HG02798 (cell line): ENCODE results near the gene GRB2.
"Not testable (repeated sequence)": the region's sequence is repeated elsewhere in the genome, so short reads cannot be mapped to it uniquely, and the experiment has no call there.

Experiments
- ATAC-seq: cut with Tn5 transposase; IDR thresholded peaks from one replicate; pipeline ENCODE4 v1.9.1; 2021; ENCODE audit warnings: mild to moderate bottlenecking; ENCODE audit not compliant: unreplicated experiment, poor library complexity

Gene GRB2

DNA sequence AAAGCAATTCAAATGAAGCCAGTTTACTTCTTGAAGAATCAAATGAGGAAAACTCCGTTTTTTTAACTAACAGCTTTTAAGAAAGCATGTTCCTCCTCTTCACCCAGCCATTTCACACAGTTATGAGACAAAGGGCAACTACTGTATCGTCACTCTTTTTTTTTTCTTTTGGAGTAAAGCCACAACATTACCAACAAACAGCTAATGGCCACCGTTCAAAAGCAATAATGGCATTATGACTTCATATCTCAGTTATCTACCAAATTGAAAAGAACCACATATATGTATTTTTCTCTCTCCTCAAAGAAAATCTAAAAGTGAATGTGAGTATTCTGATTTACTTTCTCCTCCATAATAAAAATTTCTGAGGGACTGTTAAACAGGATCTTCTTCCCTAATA lies 14.5 kb downstream of the GRB2 start:
- no peak for ATAC-seq

DNA sequence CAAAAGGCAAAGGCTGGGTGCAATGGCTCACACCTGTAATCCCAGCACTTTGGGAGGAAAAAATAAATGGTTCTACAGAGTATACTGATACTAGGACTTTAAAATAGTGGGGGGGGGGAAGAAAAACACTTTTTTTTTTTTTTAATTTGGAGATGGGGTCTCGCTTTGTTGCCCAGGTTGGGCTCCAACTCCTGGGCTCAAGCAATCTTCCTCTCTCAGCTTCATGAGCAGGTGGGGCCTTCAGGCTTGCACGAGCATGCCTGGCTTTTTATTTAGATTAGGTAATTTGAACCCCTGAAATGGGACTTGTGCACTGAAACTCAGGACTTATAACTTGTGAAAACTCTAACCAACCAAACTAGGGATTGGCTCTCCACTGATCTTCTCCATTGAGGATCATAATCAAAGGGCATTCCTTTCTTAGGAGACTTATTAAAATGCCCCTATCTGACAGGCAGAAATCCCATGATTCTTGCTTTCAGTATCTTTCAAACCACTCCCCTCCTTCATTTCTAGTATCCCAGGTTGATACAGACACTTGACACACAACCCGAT lies 16.9 kb downstream of the GRB2 start:
- ATAC-seq: no peak

GRCh38 chr17:75387771-75388170 lies 17.7 kb downstream of the GRB2 start:
- ATAC-seq: no peak

DNA sequence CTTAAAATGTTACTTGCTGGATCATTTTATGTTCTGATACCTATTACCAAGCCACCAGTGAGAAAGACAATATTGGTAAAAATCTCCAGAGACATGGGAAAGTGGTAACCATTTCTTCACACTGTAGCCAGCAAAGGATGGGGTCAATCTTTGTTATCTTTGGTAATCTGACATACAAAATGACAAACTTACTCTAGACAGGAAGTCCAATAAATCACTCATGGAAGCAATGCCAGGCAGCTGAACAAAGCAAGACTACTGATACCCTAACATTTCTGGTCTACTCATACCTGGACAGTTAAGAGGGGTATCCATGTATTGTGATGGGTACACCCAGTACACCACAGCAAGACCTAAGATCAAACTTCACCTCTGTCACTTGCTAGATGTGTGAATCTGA lies 19.0 kb downstream of the GRB2 start:
- ATAC-seq: no peak

DNA sequence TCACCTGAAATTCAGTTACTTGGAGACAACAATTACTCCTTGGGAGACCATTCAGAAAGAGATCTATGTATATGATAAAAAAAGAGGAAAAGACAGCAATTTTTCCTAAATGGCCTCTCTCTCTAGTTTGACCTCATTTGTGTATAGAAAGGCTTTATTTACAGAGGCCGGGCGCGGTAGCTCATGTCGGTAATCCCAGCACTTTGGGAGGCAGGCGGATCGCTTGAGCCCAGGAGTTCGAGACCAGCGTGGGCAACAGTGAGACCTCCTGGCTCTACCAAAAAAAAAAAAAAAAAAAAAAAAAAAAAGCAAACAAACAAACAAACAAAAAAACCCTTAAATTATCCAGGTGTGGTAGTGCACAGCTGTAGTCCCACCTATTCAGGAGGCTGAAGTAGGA lies 20.7 kb downstream of the GRB2 start:
- no peak for ATAC-seq

DNA sequence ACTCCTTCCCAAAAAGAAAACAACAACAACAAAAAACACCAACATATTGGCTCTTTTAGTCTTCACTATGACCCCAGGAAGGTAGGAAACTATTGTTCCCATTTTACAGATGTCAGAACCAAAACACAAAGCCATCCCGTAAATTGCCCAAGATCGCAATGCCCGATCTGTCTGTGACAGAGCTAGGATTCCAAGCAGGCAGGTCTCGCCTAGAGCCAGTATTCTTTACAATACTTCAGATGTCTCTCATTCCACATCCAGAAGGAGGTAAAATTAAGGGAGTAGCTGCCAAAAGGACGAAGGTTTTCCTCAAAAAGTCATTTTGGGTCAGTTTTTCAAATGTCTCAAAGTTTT lies 21.7 kb downstream of the GRB2 start:
- no peak for ATAC-seq

- no peak for ATAC-seq
These were observed 24.7 kb downstream of the GRB2 start for GRCh38 chr17:75380750-75381149.

GRCh38 chr17:75380315-75380714 lies 25.2 kb downstream of the GRB2 start:
- no peak for ATAC-seq

GRCh38 chr17:75379426-75379825 lies 26.1 kb downstream of the GRB2 start:
- not testable (repeated sequence) for ATAC-seq

DNA sequence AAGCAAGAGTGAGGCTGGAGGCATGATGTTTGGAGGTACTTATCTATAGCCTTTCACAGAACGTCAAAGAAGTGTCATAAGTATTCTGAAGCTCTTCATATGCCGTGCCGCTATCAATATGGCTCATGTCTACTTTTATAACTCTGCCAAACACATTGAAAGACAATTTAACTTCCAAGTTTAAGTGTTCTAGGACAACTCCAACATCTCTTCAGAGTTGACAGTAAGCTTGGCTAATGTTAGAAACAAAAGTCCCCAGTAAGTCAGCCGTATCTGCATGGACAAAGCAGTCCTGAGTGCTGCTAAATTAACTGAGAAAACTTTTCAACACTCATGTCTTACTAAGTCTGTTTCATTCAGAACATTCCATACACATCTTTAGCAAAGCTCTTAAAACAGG lies 32.2 kb downstream of the GRB2 start:
- ATAC-seq: no peak

- peak; percentile 40 for ATAC-seq
These were observed 33.5 kb downstream of the GRB2 start for GRCh38 chr17:75371981-75372380.

GRCh38 chr17:75371339-75371738 lies 34.1 kb downstream of the GRB2 start:
- peak; percentile 32 for ATAC-seq

DNA sequence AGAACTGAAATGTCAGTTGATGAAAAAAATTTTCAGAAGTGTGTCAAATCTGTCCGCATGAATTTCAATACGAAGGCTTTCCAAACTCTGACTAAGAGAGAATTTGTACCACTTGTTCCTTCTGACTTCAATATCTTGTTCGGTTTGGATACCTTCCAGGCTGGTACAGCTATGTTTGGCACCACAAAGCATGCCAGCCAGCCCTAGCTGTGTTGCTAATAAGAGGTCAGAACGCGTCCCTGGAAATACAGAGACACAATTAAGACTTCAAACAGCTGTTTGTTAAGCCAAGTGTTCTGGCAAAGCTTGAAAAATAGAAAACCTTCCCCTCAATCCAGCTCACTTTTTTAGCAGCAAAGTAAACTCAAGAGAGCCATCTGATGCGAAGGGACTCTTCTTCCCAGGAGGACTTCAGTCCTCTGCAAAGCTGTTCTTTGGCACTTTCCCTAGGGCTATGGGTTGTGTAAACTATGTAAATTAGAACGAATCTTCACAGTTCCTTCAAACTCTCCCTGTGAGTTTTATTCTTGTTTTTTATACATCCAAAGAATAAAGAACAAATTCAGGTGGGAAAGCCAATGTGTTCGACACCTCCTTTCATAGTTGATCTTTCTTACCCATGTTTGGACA lies 35.1 kb downstream of the GRB2 start:
- ATAC-seq: no peak

DNA sequence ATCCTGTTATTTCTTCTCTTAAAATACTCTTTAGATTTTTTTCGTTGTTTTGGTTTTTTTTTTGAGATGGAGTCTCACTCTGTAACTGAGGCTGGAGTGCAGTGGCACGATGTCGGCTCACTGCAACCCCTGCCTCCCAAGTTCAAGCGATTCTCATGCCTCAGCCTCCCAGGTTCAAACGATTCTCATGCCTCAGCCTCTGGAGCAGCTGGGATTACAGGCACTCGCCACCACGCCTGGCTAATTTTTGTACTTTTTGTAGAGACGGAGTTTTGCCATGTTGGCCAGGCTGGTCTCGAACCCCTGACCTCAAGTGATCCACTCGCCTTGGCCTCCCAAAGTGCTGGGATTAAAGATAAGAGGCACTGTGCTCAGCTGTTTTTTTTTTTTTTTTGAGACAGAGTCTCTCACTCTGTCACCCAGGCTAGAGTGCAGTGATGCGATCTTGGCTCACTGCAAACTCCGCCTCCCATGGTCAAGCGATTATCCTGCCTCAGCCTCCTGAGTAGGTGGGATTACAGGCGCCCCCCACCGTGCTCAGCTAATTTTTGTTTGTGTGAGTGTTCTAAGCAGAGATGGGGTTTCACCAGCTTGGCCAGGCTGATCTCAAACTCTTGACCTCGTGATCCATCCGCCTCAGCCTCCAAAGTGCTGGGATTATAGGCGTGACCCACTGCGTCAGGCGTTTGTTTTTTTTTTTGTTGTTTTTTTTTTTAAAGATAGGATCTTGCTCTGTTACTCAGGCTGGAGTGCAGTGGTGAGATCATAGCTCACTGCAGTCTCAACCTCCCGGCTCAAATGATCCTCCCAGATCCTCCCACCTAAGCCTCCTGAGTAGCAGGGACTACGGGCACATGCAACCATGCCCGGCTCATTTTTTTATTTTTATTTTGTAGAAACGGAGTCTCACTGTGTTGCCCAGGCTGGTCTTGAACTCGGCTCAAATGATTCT lies 37.4 kb downstream of the GRB2 start:
- ATAC-seq: not testable (repeated sequence)

- ATAC-seq: no peak
These were observed 38.2 kb downstream of the GRB2 start for GRCh38 chr17:75367312-75367711.

- no peak for ATAC-seq
These were observed 39.0 kb downstream of the GRB2 start for GRCh38 chr17:75366432-75366831.

- no peak for ATAC-seq
These were observed 39.6 kb downstream of the GRB2 start for GRCh38 chr17:75365931-75366275.

- ATAC-seq: no peak
These were observed 40.2 kb downstream of the GRB2 start for GRCh38 chr17:75365009-75365930.

GRCh38 chr17:75364078-75364477 lies 41.4 kb downstream of the GRB2 start:
- ATAC-seq: no peak

DNA sequence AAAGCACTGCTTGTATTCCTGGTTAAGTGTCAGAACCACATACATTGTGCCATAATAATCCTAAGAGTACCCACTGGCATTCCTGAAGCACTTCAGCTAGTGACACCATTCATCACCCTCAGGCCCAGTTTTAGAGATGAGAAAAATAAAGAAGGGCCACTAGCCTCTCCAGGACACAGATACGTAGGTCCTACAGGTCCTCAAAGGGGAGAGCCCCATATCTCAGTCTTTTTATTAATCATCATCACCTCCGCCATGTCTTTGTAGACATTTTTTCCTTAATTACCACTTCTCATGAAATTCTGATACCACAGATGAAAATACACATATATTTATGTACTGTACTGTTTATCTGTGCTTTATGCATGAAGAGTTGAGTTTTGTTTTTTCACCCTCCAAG lies 43.5 kb downstream of the GRB2 start:
- ATAC-seq: no peak

- no peak for ATAC-seq
These were observed 44.1 kb downstream of the GRB2 start for GRCh38 chr17:75361344-75361743.
